HUES6 (cell line): ENCODE measurements around the gene TUBA3E.
"Not testable (repeated sequence)": the region's sequence is repeated elsewhere in the genome, so short reads cannot be mapped to it uniquely, and the experiment has no call there.

Source experiments
- H3K27ac ChIP-seq: 2 replicates; pipeline ENCODE4 v1.7.0; 2013; ENCODE audit warnings: low read depth, mild to moderate bottlenecking, low read length, inconsistent platforms
- H3K27me3 ChIP-seq: 2 replicates; pipeline ENCODE4 v1.6.1; 2013; ENCODE audit warnings: low read length; ENCODE audit not compliant: control insufficient read depth, insufficient read depth
- H3K36me3 ChIP-seq: 2 replicates; pipeline ENCODE4 v1.6.1; 2013; ENCODE audit warnings: low read length; ENCODE audit not compliant: control insufficient read depth, insufficient read depth
- H3K4me1 ChIP-seq: 2 replicates; pipeline ENCODE4 v1.6.1; 2013; ENCODE audit warnings: low read length; ENCODE audit not compliant: control insufficient read depth, insufficient read depth
- H3K4me3 ChIP-seq: 2 replicates; pipeline ENCODE4 v1.5.1; 2013; ENCODE audit warnings: low read depth, low read length
- H3K9ac ChIP-seq: one replicate; pipeline ENCODE4 v1.6.1; 2013; ENCODE audit warnings: mild to moderate bottlenecking, low read length
- H3K9me3 ChIP-seq: 2 replicates; pipeline ENCODE4 v1.6.1; 2013; ENCODE audit warnings: low read depth, low read length; ENCODE audit not compliant: control insufficient read depth, insufficient read depth

TUBA3E gene

DNA sequence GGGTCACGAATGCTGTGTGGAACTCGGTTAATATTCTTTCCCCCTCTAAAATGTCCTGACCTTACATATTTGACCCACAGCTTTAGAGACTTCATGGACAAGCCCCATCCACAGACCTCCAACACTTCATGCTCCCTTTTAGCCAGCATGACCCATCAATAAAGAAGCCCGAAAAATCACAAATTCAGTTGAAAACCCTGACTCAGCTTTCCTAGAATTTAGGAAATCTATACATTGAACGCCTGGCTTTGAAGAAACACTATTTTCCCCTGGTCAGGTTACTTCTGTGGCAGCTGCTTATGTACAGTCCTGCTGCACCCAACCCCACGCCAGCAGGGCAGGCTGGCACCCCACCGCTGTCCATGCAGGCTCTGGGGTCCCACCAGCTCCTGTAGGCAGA is 6.9 kb downstream of the TUBA3E start:
- not testable (repeated sequence) for H3K9me3 ChIP-seq, H3K36me3 ChIP-seq, H3K9ac ChIP-seq, H3K4me1 ChIP-seq, H3K27ac ChIP-seq, H3K27me3 ChIP-seq, H3K4me3 ChIP-seq

DNA sequence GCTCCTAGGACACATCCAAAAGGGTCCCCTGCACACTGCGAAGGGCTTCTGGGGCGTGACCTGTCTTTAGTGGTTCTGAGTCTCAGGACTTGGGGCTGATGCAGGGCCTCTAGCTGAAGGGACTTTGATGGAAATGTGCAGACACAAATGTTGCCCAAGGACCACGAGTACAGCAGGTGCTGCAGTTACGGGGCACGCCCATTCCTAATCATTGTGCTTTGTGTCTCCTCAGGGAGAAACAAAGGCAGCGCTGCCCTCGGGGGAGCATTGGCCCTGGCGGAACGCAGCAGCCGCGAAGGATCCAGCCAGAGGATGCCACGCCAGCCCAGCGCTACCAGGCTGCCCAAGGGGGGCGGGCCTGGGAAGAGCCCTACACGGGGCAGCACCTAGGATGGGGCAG is 8.0 kb downstream of the TUBA3E start:
- Histone ChIP-seq H3K27ac (no peak overlapping the region), H3K27me3 (no peaks in the 10 kb centered on the region), H3K4me1 (no peaks in the 10 kb centered on the region), H3K36me3 (no peaks in the 10 kb centered on the region), H3K4me3 (no peak overlapping the region), H3K9me3 (no peaks in the 10 kb centered on the region), H3K9ac (no peak overlapping the region)

DNA sequence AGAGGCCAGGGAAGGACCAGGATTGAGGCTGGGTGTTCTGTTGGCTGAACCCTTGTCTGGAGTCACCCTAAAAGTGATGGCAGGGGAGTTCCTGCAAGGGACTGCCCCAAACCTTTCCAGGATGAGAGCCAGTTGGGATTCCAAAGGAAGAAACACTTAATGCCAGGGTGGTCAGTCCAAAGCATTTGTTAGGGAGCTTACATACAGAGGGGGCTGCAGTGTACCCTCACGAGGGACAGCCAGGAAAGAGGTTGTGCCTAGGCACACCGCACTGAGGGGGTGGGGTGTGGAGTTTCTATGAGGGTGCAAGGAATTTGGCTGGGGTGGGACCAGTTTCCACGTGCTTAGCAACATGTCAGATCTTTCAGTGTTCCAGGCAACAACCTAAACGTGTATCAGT is 9.3 kb downstream of the TUBA3E start:
- H3K36me3 ChIP-seq, H3K27me3 ChIP-seq, H3K9me3 ChIP-seq, H3K4me1 ChIP-seq, H3K4me3 ChIP-seq, H3K27ac ChIP-seq, H3K9ac ChIP-seq: not testable (repeated sequence)

DNA sequence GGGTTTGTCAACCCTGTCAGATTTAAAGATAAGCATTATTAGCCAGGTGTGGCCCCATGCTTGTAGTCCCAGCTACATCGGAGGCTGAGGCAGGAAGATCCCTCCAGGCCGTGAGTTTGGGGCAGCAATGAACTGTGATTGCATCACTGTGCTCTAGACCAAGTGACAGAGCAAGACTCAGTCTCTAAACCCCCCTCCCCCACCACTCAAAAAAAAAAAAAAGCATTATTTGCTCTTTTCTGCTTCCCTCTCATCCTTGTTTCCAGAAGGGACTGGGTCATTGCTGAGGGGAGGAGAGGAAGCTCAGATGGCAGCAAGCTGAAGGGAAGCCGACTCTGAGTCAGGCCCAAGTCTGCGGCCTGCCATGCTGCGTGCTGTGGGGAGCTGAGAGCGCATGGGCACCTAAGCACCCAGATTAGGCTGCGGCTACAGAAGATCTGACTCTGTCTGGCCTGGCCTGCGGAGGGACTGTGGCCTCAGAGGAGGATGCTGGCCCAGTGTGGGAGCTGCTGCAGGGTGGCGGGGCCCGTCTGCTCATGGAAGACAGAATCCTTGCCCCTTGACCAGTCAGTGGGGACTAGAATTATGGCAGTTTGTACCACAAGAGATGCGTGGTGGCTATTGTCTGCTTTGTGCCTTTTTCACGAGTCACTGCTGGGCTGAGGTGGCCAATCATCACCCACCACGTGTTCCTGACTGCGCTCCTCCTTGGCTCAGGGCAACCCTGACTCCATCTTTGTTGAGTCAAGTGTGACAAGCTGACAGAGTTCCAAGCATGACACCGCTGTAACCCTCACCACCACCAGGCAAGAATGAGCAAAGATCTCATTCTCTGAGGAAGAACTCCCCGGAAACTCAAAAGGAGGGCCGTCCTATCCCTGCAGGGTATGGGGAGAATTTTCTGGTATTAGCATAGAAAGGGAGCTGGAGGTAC is 10.1 kb downstream of the TUBA3E start:
- not testable (repeated sequence) for H3K4me1 ChIP-seq, H3K27me3 ChIP-seq, H3K27ac ChIP-seq, H3K9me3 ChIP-seq, H3K4me3 ChIP-seq
- peak overlapping the region; percentile 37 for H3K9ac ChIP-seq
- peaks cover 10% of the 10 kb centered on the region for H3K36me3 ChIP-seq

DNA sequence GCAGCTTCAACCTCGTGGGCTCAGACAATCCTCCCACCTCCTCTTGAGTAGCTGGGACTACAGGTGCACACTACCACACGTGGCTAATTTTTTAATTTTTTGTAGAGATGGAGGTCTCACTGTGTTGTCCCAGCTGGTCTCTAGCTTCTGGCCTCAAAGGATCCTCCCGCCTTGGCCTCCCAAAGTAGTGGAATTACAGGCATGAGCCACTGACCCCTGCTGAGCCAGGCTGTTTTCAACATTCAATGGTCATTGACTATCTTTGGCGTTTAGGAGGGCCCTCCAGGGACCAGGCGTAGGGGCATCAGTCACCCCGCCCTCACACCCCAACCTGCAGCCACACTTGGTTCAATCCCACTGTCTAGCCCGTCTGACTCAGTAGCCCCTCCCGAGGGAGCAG is 11.0 kb downstream of the TUBA3E start:
- no peak overlapping the region for H3K4me3 ChIP-seq
- no peak overlapping the region for H3K9ac ChIP-seq
- H3K9me3 ChIP-seq: no peaks in the 10 kb centered on the region
- no peaks in the 10 kb centered on the region for H3K27me3 ChIP-seq
- H3K27ac ChIP-seq: no peak overlapping the region
- peaks cover 7% of the 10 kb centered on the region for H3K4me1 ChIP-seq
- peaks cover 10% of the 10 kb centered on the region for H3K36me3 ChIP-seq

DNA sequence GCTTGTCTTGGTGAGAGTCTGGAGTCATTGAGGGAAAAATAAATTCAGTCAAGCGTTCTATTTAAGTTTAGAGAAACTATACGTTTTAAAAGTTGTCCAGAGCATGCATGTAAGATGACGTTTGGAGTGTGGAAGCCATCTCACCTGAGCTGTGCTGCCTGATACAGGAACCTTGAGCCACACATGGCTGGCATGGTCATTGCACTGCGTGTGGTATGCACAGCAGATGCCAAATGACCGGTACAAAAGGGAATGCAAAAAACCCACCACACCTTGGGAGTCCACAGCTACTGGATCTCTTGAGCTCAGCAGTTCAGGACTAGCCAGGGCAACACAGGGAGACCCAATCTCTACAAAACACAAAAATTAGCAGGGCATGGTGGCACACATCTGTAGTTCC is 11.8 kb downstream of the TUBA3E start:
- H3K4me3 ChIP-seq: no peak overlapping the region
- H3K9me3 ChIP-seq: no peaks in the 10 kb centered on the region
- no peak overlapping the region for H3K9ac ChIP-seq
- H3K27ac ChIP-seq: no peak overlapping the region
- H3K4me1 ChIP-seq: peaks cover 7% of the 10 kb centered on the region
- no peaks in the 10 kb centered on the region for H3K27me3 ChIP-seq
- peaks cover 10% of the 10 kb centered on the region for H3K36me3 ChIP-seq

DNA sequence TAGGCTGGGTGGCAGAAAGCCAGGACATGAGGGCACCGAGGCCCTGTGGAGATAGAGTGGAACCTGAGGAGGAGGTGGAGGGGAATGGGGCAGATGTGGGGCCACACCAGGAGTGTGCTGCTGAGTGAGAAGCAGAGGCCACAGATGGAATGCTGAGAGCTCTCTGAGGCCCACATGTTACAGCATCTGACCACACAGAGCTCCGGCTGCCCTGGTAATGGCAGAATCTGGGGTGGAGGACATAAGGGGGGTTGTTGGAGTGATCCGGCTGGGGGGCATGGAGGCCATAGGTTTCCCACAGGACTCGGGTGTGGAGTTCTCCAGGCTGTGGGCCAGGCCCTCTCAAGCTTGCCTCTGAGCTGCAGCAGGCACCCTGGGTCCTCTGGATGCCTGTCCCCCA is 12.3 kb downstream of the TUBA3E start:
- no peaks in the 10 kb centered on the region for H3K27me3 ChIP-seq
- peaks cover 10% of the 10 kb centered on the region for H3K36me3 ChIP-seq
- no peak overlapping the region for H3K4me3 ChIP-seq
- H3K9me3 ChIP-seq: no peaks in the 10 kb centered on the region
- no peak overlapping the region for H3K27ac ChIP-seq
- no peak overlapping the region for H3K9ac ChIP-seq
- H3K4me1 ChIP-seq: peaks cover 7% of the 10 kb centered on the region

DNA sequence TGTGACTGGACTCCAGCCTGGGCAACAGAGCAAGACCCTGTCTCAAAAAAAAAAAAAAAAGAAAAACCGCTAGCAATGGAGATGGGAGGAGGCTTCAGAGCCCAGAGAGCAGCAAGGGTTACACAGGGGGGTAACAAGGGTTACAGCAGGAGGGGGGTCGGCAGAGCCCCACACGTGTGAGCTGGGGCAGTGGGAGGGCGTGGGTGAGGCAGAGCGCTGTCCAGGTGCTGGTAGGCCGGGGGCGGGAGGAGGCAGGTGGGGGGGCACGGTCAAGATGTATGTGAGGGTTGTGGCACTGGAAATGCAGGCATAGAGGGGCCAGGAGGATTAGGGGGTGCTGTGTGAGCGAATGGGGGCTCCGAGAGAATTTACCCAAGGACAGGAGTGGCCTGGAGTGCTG is 12.8 kb downstream of the TUBA3E start:
- Histone ChIP-seq H3K36me3 (peaks cover 10% of the 10 kb centered on the region), H3K27me3 (no peaks in the 10 kb centered on the region), H3K9me3 (no peaks in the 10 kb centered on the region), H3K4me3 (no peak overlapping the region), H3K27ac (no peak overlapping the region), H3K9ac (no peak overlapping the region), H3K4me1 (peaks cover 7% of the 10 kb centered on the region)

DNA sequence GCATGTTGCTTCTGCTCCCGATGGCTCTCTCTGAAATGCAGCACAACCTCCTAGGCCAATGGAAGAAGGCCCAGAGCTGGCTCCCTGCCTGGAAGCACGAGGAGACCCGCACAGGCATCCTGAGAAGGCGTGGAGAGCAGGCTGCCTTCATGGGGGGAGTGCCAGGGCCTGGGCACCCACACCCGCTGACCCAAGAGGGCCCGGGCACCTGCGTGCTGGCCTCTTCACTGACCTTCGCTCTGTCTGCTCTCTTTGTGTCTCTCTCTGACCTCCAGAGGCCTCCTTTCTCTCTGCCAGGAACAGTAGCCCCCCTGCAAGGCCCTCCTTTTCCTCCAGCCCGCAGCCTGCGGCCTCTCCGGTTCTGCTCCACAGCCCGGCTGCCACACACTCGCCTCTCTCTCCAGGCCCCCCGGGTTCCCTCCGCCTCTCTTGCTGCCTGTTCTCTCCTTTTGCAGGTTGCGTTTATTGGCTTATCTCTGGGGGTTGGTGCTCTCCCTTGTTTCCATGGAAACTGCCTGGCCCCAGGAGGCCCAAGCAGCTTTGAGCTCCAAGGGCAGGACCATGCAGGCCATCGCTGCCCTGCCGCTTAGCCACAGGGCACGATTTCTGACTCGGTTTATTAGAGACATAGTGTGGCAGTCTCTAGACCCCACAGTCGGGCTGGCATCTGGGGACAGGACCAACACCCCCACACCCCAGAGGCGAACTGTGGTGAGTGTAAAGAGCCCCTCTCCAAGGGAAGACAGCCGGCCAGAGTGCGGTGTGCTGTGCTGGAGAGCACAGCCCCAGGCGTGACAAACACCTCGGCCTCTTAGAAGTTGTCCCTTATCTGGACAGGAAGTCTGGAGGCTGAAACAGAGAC is 14.5 kb downstream of the TUBA3E start:
- H3K9me3 ChIP-seq: no peaks in the 10 kb centered on the region
- H3K4me3 ChIP-seq: peak overlapping the region; percentile 62; the same call in 1 of the 2 replicates
- H3K27ac ChIP-seq: no peak overlapping the region

DNA sequence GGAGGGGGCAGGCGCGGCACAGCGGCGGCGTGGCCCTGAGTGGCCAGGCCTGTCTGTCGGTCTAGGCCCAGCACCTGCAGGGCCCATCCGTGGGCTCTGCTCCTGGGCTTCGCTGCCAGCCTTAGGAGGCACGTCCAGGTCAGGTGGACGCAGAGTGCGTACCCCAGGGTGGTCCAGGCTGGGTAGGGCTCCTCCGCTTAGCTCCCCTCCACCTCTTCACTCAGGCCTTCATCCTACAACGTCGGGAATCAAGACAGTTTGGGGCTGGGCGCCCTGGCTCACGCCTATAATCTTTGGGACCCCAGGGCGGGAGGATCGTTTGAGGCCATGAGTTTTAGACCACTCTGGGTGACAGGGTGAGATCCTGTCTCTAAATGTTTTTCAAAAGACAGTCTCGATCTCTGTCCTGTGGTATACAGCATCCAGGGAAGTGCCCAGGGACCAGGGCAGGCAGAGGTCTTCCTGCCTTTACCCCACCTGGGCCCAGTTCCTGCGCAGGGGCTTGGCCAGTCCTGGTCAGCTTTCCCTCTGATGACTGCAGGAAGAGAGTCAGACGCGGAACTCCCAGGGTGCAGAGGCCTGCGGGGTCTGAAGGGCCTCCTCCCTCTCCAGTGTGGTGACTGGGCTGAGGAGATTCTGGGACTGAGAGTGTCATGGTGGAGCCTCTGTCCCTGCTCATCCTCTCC is 15.3 kb downstream of the TUBA3E start:
- not testable (repeated sequence) for H3K27me3 ChIP-seq, H3K9me3 ChIP-seq, H3K27ac ChIP-seq, H3K4me1 ChIP-seq
- Histone ChIP-seq H3K9ac (peak overlapping the region; percentile 68), H3K36me3 (peaks cover 18% of the 10 kb centered on the region), H3K4me3 (peak overlapping the region; percentile 62)

More for the DNA sequence above, 14.5 kb downstream of the TUBA3E start:
- peaks cover 17% of the 10 kb centered on the region for H3K36me3 ChIP-seq
- H3K4me1 ChIP-seq: peaks cover 7% of the 10 kb centered on the region
- H3K27me3 ChIP-seq: no peaks in the 10 kb centered on the region
- peak overlapping the region; percentile 2 for H3K9ac ChIP-seq
